SU-DHL-6 (cell line): ENCODE measurements around the gene UQCRQ.

ENCODE experiments used
- H2AFZ ChIP-seq: fragments of 200-600 bp; sonication (generic); 2 replicates; pipeline ENCODE4 v1.6.1; 2014; ENCODE audit warnings: low read depth, mild to moderate bottlenecking, moderate library complexity, mixed read lengths, antibody characterized with exemption, low read length; ENCODE audit not compliant: severe bottlenecking
- H3F3A ChIP-seq: fragments of 200-600 bp; shearing (Covaris generic); 2 replicates; pipeline ENCODE4 v1.6.0; 2016; ENCODE audit warnings: antibody characterized with exemption, mild to moderate bottlenecking; ENCODE audit not compliant: insufficient read depth
- H3K27ac ChIP-seq: fragments of 200-600 bp; sonication (generic); 2 replicates; pipeline ENCODE4 v1.5.1; 2016; ENCODE audit warnings: low read depth, mild to moderate bottlenecking, low read length, moderate library complexity, mixed read lengths
- H3K27me3 ChIP-seq: fragments of 200-600 bp; sonication (generic), shearing (Covaris generic); 2 replicates; pipeline ENCODE4 v1.6.0; 2014; ENCODE audit warnings: mild to moderate bottlenecking, low read length
- H3K36me3 ChIP-seq: fragments of 200-600 bp; sonication (generic); 2 replicates; pipeline ENCODE4 v1.6.1; 2014; ENCODE audit warnings: mild to moderate bottlenecking, low read length, mixed read lengths
- H3K4me2 ChIP-seq: fragments of 300-600, 200-600 bp; shearing (Covaris generic), sonication (generic); 2 replicates; pipeline ENCODE4 v1.6.0; 2014; ENCODE audit warnings: low read length, low read depth, mild to moderate bottlenecking; ENCODE audit not compliant: poor library complexity, severe bottlenecking
- H3K4me3 ChIP-seq: fragments of 200-600 bp; sonication (generic); 2 replicates; pipeline ENCODE4 v1.5.1; 2014; ENCODE audit warnings: antibody characterized with exemption, low read length, mild to moderate bottlenecking, mixed read lengths; ENCODE audit not compliant: insufficient read depth, poor library complexity, severe bottlenecking
- H3K79me2 ChIP-seq: fragments of 200-600 bp; sonication (generic); 2 replicates; pipeline ENCODE4 v1.6.1; 2014; ENCODE audit warnings: mild to moderate bottlenecking, low read length, moderate library complexity; ENCODE audit not compliant: insufficient read depth
- H3K9ac ChIP-seq: fragments of 200-600 bp; sonication (generic); 2 replicates; pipeline ENCODE4 v1.7.0; 2014; ENCODE audit warnings: mild to moderate bottlenecking, low read length
- H3K9me2 ChIP-seq: fragments of 200-600 bp; sonication (generic); replicated peaks from 2 replicates; pipeline ENCODE4 v1.6.1; 2014; ENCODE audit warnings: low read length; ENCODE audit not compliant: insufficient read depth
- H3K9me3 ChIP-seq: fragments of 200-600 bp; sonication (generic); 2 replicates; pipeline ENCODE4 v1.6.1; 2014; ENCODE audit warnings: low read length, mixed read lengths; ENCODE audit not compliant: insufficient read depth
- H4K20me1 ChIP-seq: fragments of 200-600 bp; sonication (generic); 2 replicates; pipeline ENCODE4 v1.6.1; 2014; ENCODE audit warnings: low read depth, mild to moderate bottlenecking, antibody characterized with exemption, low read length, moderate library complexity, mixed read lengths
- EZH2phosphoT487 ChIP-seq: fragments of 200-600 bp; sonication (generic), shearing (Covaris generic); conservative IDR thresholded peaks from 2 replicates; pipeline ENCODE4 v1.6.1; 2018; ENCODE audit warnings: mild to moderate bottlenecking, antibody characterized with exemption, low read length, moderate library complexity, mixed read lengths
- TF ChIP-seq, protein P1 (sequence below): fragments of 200-600 bp; sonication (generic); IDR thresholded peaks from one replicate; pipeline ENCODE4 v1.5.1; 2017; ENCODE audit warnings: antibody characterized with exemption, mild to moderate bottlenecking, low read length, moderate library complexity; ENCODE audit not compliant: insufficient read depth, poor library complexity, severe bottlenecking

The UQCRQ gene

DNA sequence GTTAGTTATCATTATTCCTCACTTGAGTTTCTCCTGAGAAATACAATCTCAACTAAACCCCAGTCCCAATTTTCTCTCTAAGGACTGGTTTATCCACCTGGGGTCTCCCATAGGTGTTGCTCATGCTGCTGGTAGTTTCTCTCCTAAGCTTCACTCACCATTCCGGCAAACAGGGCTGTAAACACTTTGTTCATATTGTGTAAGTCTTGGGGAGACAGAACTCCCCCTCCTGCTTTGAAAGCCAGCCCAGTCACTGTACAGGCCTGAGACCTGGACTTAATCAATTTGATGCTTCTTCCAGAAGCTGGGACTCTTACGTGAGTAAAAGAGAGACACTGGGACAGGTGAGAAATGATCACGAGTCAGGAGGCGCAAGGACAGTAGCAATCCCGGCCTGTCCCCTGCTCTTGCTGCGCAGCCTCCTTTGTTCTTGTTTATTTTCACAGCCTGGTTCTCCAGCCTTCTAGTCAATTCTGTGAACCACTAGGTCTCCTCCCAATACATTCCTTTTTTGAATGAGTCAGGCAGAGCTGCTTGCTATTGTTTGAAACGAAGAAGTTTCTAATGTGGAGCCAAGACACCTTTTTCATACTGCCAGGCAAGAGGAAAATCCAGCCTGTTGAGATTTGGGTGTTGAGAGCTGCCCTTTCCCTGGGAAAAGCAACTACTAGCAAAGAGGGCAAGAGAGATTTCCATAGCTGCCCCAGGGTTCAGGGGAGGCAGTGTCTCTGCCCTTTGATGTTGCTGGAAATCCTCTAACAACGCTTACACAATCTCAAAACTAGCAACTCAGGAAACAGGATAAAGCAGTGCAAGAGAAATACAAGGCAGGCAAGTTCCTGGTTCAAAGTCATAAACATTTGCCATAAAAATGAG, 26.8 kb upstream of the UQCRQ start:
- H3F3A ChIP-seq: no peaks in the 10 kb centered on the region
- H3K9ac ChIP-seq: no peak overlapping the region
- no peaks in the 10 kb centered on the region for H3K79me2 ChIP-seq
- no peak overlapping the region for H3K4me2 ChIP-seq
- H2AFZ ChIP-seq: no peak overlapping the region
- no peaks in the 10 kb centered on the region for H4K20me1 ChIP-seq
- H3K9me3 ChIP-seq: no peaks in the 10 kb centered on the region
- H3K27me3 ChIP-seq: no peaks in the 10 kb centered on the region
- H3K9me2 ChIP-seq: no peaks in the 10 kb centered on the region
- H3K27ac ChIP-seq: no peak overlapping the region
- no peak overlapping the region for H3K4me3 ChIP-seq
- TF ChIP-seq EZH2phosphoT487: no peak
- TF ChIP-seq, protein P1, sequence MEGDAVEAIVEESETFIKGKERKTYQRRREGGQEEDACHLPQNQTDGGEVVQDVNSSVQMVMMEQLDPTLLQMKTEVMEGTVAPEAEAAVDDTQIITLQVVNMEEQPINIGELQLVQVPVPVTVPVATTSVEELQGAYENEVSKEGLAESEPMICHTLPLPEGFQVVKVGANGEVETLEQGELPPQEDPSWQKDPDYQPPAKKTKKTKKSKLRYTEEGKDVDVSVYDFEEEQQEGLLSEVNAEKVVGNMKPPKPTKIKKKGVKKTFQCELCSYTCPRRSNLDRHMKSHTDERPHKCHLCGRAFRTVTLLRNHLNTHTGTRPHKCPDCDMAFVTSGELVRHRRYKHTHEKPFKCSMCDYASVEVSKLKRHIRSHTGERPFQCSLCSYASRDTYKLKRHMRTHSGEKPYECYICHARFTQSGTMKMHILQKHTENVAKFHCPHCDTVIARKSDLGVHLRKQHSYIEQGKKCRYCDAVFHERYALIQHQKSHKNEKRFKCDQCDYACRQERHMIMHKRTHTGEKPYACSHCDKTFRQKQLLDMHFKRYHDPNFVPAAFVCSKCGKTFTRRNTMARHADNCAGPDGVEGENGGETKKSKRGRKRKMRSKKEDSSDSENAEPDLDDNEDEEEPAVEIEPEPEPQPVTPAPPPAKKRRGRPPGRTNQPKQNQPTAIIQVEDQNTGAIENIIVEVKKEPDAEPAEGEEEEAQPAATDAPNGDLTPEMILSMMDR: no peak
- H3K36me3 ChIP-seq: no peaks in the 10 kb centered on the region

GRCh38 chr5:132840313-132840712, 26.1 kb upstream of the UQCRQ start:
- H3K4me3 ChIP-seq: no peak overlapping the region
- no peak overlapping the region for H2AFZ ChIP-seq

DNA sequence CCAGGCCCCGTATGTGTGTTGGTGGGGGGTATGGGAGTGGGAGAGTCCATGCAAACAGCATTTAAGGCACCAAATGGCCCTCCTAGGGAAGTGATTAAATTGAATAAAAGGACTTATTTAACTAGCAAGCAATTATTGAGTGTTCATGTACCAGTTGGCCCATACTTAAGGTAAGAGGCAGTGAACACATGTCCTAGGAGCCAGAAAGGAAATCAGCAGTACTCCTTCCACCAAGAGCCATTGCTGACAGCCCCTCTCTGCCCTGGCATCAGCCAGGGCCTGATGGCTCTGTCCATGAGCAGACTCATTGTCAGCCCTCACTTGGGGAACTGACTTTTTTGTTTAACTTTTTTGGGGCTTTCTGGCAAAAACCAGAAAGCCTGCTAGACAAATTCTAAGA, 25.5 kb upstream of the UQCRQ start:
- no peaks in the 10 kb centered on the region for H3K9me3 ChIP-seq
- H3K79me2 ChIP-seq: no peaks in the 10 kb centered on the region
- H3F3A ChIP-seq: no peaks in the 10 kb centered on the region
- TF ChIP-seq, protein P1: no peak
- no peak for TF ChIP-seq EZH2phosphoT487
- no peaks in the 10 kb centered on the region for H3K36me3 ChIP-seq
- H3K9me2 ChIP-seq: no peaks in the 10 kb centered on the region
- no peak overlapping the region for H2AFZ ChIP-seq
- H4K20me1 ChIP-seq: no peaks in the 10 kb centered on the region
- no peaks in the 10 kb centered on the region for H3K27me3 ChIP-seq
- no peak overlapping the region for H3K27ac ChIP-seq
- H3K4me2 ChIP-seq: no peak overlapping the region
- H3K4me3 ChIP-seq: no peak overlapping the region
- H3K9ac ChIP-seq: no peak overlapping the region

More at GRCh38 chr5:132840313-132840712, 26.1 kb upstream of the UQCRQ start:
- H3K36me3 ChIP-seq: no peaks in the 10 kb centered on the region
- H3K9me2 ChIP-seq: no peaks in the 10 kb centered on the region
- no peaks in the 10 kb centered on the region for H3K9me3 ChIP-seq
- H3K4me2 ChIP-seq: no peak overlapping the region
- no peaks in the 10 kb centered on the region for H3K79me2 ChIP-seq
- no peaks in the 10 kb centered on the region for H3F3A ChIP-seq
- no peak overlapping the region for H3K27ac ChIP-seq
- TF ChIP-seq, protein P1: no peak
- TF ChIP-seq EZH2phosphoT487: no peak
- no peaks in the 10 kb centered on the region for H3K27me3 ChIP-seq
- no peaks in the 10 kb centered on the region for H4K20me1 ChIP-seq
- H3K9ac ChIP-seq: no peak overlapping the region
